HEK293 (cell line): Measurements from ENCODE around the gene MAFF.

Source experiments
- CTCF ChIA-PET: fragments of 350-600 bp; formaldehyde crosslinking; extraction: SDS; loops from one replicate; lab custom pipeline; 2021; ENCODE audit warnings: antibody characterized with exemption; lab: Yijun Ruan, JAX
- POLR2A ChIA-PET: fragments of 300-600 bp; formaldehyde crosslinking; extraction: SDS; loops from one replicate; lab custom pipeline; 2020; ENCODE audit warnings: antibody characterized with exemption, inconsistent platforms; lab: Yijun Ruan, JAX
- H3K27ac ChIP-seq: fragments of 200-500 bp; sonication (Bioruptor generic); 2 replicates; pipeline ENCODE4 v1.5.1; 2014; ENCODE audit warnings: low read depth, low read length, control low read depth, inconsistent platforms; ENCODE audit errors: extremely low read depth
- H3K36me3 ChIP-seq, 2 experiments: fragments of 200-500 bp in 1 of 2; sonication (Bioruptor generic) in 1 of 2; 1 replicate in 1 of 2; 2 replicates in 1 of 2; pipeline ENCODE4 v1.5.1; 2014 to 2017; ENCODE audit warnings: inconsistent platforms in 2 of 2, low read length in 2 of 2; ENCODE audit not compliant: control insufficient read depth in 2 of 2, insufficient read depth in 1 of 2
- H3K4me1 ChIP-seq: fragments of 200-500 bp; sonication (Bioruptor generic); 2 replicates; pipeline ENCODE4 v1.5.1; 2014; ENCODE audit warnings: mild to moderate bottlenecking, low read length, inconsistent platforms; ENCODE audit not compliant: control insufficient read depth, insufficient read depth
- H3K4me3 ChIP-seq: 2 replicates; pipeline ENCODE4 v1.5.1; 2011; ENCODE audit warnings: low read depth, mild to moderate bottlenecking, control low read depth, low read length, moderate library complexity
- H3K9me3 ChIP-seq: fragments of 200-500 bp; sonication (Bioruptor generic); 2 replicates; pipeline ENCODE4 v1.5.1; 2014; ENCODE audit warnings: low read depth, low read length, inconsistent platforms; ENCODE audit not compliant: control insufficient read depth, insufficient read depth
- EGR2 ChIP-seq: fragments of 450-650 bp; formaldehyde crosslinking; IDR thresholded peaks from 2 replicates; pipeline ENCODE4 v1.5.1; 2016; ENCODE audit warnings: low read depth, missing biosample characterization, missing genetic modification characterization
- ELK4 ChIP-seq: IDR thresholded peaks from 2 replicates; pipeline ENCODE4 v1.6.1; 2011; ENCODE audit warnings: mild to moderate bottlenecking, low read depth, low read length, borderline replicate concordance
- GLI2 ChIP-seq: fragments of 450-650 bp; formaldehyde crosslinking; IDR thresholded peaks from 2 replicates; pipeline ENCODE4; 2017; ENCODE audit warnings: missing biosample characterization, missing genetic modification characterization, low read depth, borderline replicate concordance
- GLIS1 ChIP-seq: fragments of 450-650 bp; formaldehyde crosslinking; IDR thresholded peaks from 2 replicates; pipeline ENCODE4 v1.5.1; 2016; ENCODE audit warnings: missing biosample characterization, missing genetic modification characterization
- GLIS2 ChIP-seq: fragments of 450-650 bp; formaldehyde crosslinking; IDR thresholded peaks from 2 replicates; pipeline ENCODE4 v1.5.1; 2016; ENCODE audit warnings: missing biosample characterization, missing genetic modification characterization
- HIC1 ChIP-seq: fragments of 450-650 bp; formaldehyde crosslinking; IDR thresholded peaks from 2 replicates; pipeline ENCODE4 v1.5.1; 2016; ENCODE audit warnings: missing biosample characterization, missing genetic modification characterization
- HOXD13 ChIP-seq: sonication (generic); formaldehyde crosslinking; IDR thresholded peaks from 2 replicates; pipeline ENCODE4 v1.8.0; 2022; ENCODE audit warnings: missing genetic modification reagents, borderline replicate concordance
- PRDM1 ChIP-seq: fragments of 450-650 bp; formaldehyde crosslinking; IDR thresholded peaks from 2 replicates; pipeline ENCODE4; 2016; ENCODE audit warnings: missing biosample characterization, missing genetic modification characterization
- PRDM4 ChIP-seq: fragments of 450-650 bp; formaldehyde crosslinking; IDR thresholded peaks from 2 replicates; pipeline ENCODE4 v1.5.1; 2017; ENCODE audit warnings: missing biosample characterization, missing genetic modification characterization
- SCRT2 ChIP-seq: fragments of 450-650 bp; formaldehyde crosslinking; IDR thresholded peaks from 2 replicates; pipeline ENCODE4 v1.5.1; 2016; ENCODE audit warnings: missing biosample characterization, missing genetic modification characterization
- ZBTB17 ChIP-seq: fragments of 450-650 bp; formaldehyde crosslinking; IDR thresholded peaks from 2 replicates; pipeline ENCODE4 v1.5.1; 2016; ENCODE audit warnings: missing biosample characterization, missing genetic modification characterization
- ZNF133 ChIP-seq: fragments of 450-650 bp; formaldehyde crosslinking; IDR thresholded peaks from 2 replicates; pipeline ENCODE4 v1.5.1; 2016; ENCODE audit warnings: missing biosample characterization, missing genetic modification characterization
- ZNF140 ChIP-seq: fragments of 450-650 bp; formaldehyde crosslinking; IDR thresholded peaks from 2 replicates; pipeline ENCODE4 v1.5.1; 2016; ENCODE audit warnings: missing biosample characterization, missing genetic modification characterization
- ZNF24 ChIP-seq: fragments of 450-650 bp; formaldehyde crosslinking; IDR thresholded peaks from 2 replicates; pipeline ENCODE4 v1.5.1; 2016; ENCODE audit warnings: missing biosample characterization, missing genetic modification characterization
- ZNF26 ChIP-seq: fragments of 450-650 bp; formaldehyde crosslinking; IDR thresholded peaks from 2 replicates; pipeline ENCODE4 v1.5.1; 2016; ENCODE audit warnings: missing biosample characterization, missing genetic modification characterization
- ZNF37A ChIP-seq: fragments of 450-650 bp; IDR thresholded peaks from 2 replicates; pipeline ENCODE4 v1.5.1; 2018; ENCODE audit warnings: missing biosample characterization, missing genetic modification characterization
- ZNF514 ChIP-seq: fragments of 450-650 bp; formaldehyde crosslinking; IDR thresholded peaks from 2 replicates; pipeline ENCODE4 v1.5.1; 2016; ENCODE audit warnings: missing biosample characterization, missing genetic modification characterization
- ZNF560 ChIP-seq: fragments of 450-650 bp; formaldehyde crosslinking; IDR thresholded peaks from 2 replicates; pipeline ENCODE4 v1.5.1; 2017; ENCODE audit warnings: missing biosample characterization, missing genetic modification characterization, borderline replicate concordance
- ZNF580 ChIP-seq: fragments of 450-650 bp; formaldehyde crosslinking; IDR thresholded peaks from 2 replicates; pipeline ENCODE4 v1.5.1; 2016; ENCODE audit warnings: missing biosample characterization, missing genetic modification characterization
- ZNF664 ChIP-seq: fragments of 450-650 bp; formaldehyde crosslinking; IDR thresholded peaks from 2 replicates; pipeline ENCODE4 v1.5.1; 2016; ENCODE audit warnings: missing biosample characterization, missing genetic modification characterization
- ZNF747 ChIP-seq: fragments of 450-650 bp; formaldehyde crosslinking; IDR thresholded peaks from 2 replicates; pipeline ENCODE4 v1.5.1; 2016; ENCODE audit warnings: missing biosample characterization, missing genetic modification characterization
- ZNF830 ChIP-seq: fragments of 450-650 bp; IDR thresholded peaks from 2 replicates; pipeline ENCODE4 v1.5.0; 2018; ENCODE audit warnings: missing biosample characterization, missing genetic modification characterization, low read depth, mild to moderate bottlenecking, moderate library complexity

Gene MAFF

GRCh38 chr22:38239101-38239761 lies 37.4 kb downstream of the MAFF start:
- no peaks in the 10 kb centered on the region for H3K9me3 ChIP-seq
- no peaks in the 10 kb centered on the region for H3K4me1 ChIP-seq
- ChIA-PET CTCF (interaction anchor here (0.7 to 1.9 kb wide), 2 partner anchors 23 to 185 kb away, joined by 3 to 5 read pairs; no protein-coding TSS in a partner anchor), POLR2A (interaction anchor here (0.8 kb wide), 2 partner anchors 93 to 159 kb away, joined by 3 read pairs; no protein-coding TSS in a partner anchor)
- H3K4me3 ChIP-seq, result no peak overlapping the region
- peaks cover 0 to 69% of the 10 kb centered on the region in 2 experiments; a peak in 2 of 3 replicates for H3K36me3 ChIP-seq
- TF ChIP-seq ELK4, result no peak
- TF ChIP-seq GLI2, result no peak
- no peak overlapping the region for H3K27ac ChIP-seq

GRCh38 chr22:38240734-38241252 lies 39.0 kb downstream of the MAFF start:
- Histone ChIP-seq H3K27ac (no peak overlapping the region), H3K4me1 (no peaks in the 10 kb centered on the region), H3K36me3 (peaks cover 0 to 66% of the 10 kb centered on the region in 2 experiments; a peak in 2 of 3 replicates), H3K4me3 (no peak overlapping the region), H3K9me3 (no peaks in the 10 kb centered on the region)
- ChIA-PET CTCF (interaction anchor here (1.9 kb wide), 1 partner anchor 21 kb away, joined by 5 read pairs; no protein-coding TSS in a partner anchor), POLR2A (no interaction called here)
- TF ChIP-seq ZNF24 (tag by site-specific recombination) (no peak), ZNF580 (tag by site-specific recombination) (no peak), ZNF830 (tag by site-specific recombination) (no peak), ZBTB17 (peak; percentile 78), ZNF560 (tag by site-specific recombination) (no peak), PRDM1 (tag by site-specific recombination) (peak; percentile 7; the same call in 1 of the 2 replicates), PRDM4 (tag by site-specific recombination) (peak; percentile 96), HIC1 (no peak), SCRT2 (tag by site-specific recombination) (peak; percentile 25; the same call in 1 of the 2 replicates)

- H3K36me3 ChIP-seq, result peaks cover 0 to 72% of the 10 kb centered on the region in 2 experiments; a peak in 2 of 3 replicates
- H3K9me3 ChIP-seq, result no peaks in the 10 kb centered on the region
- ChIA-PET POLR2A (interaction anchor here (0.6 kb wide), 1 partner anchor 352 kb away, joined by 4 read pairs; no protein-coding TSS in a partner anchor), CTCF (interaction anchor here (0.6 to 1.5 kb wide), 3 partner anchors 13 to 143 kb away, joined by 4 to 12 read pairs (median 4); no protein-coding TSS in a partner anchor)
- no peak overlapping the region for H3K27ac ChIP-seq
- H3K4me1 ChIP-seq, result no peaks in the 10 kb centered on the region
- H3K4me3 ChIP-seq, result no peak overlapping the region
- TF ChIP-seq ZNF664 (tag by site-specific recombination) (no peak), ZNF514 (tag by site-specific recombination) (no peak), ZNF747 (tag by site-specific recombination) (no peak), HOXD13 (CRISPR knock-in tag) (no peak), ZNF140 (no peak), ZNF37A (no peak), EGR2 (tag by site-specific recombination) (no peak), GLIS1 (tag by site-specific recombination) (peak; percentile 84), ZNF133 (tag by site-specific recombination) (no peak), ZNF26 (tag by site-specific recombination) (no peak), GLIS2 (tag by site-specific recombination) (0 out of 2 replicates have a peak, but pooled peaks have one; percentile 18)
Measured at GRCh38 chr22:38243007-38243765, 41.4 kb downstream of the MAFF start.
